Measurements from ENCODE around the gene THAP7.
"Not testable (repeated sequence)": the region's sequence is repeated elsewhere in the genome, so short reads cannot be mapped to it uniquely, and the experiment has no call there.

Gene THAP7

GRCh38 chr22:21012446-21013407 is 10.8 kb upstream of the THAP7 start:
- no peak for DNase-seq

- no peak for DNase-seq
Measured at GRCh38 chr22:21010426-21011113, 8.7 kb upstream of the THAP7 start.

- peak; percentile 81 for DNase-seq
Measured at GRCh38 chr22:21009638-21010425, 7.9 kb upstream of the THAP7 start.

- DNase-seq = not testable (repeated sequence)
Measured at GRCh38 chr22:21009208-21009607, 7.3 kb upstream of the THAP7 start.

GRCh38 chr22:21003782-21004181 is 1.9 kb upstream of the THAP7 start:
- no peak for DNase-seq

- DNase-seq = no peak
Measured at GRCh38 chr22:21000987-21001600, 824 bp downstream of the THAP7 start.

GRCh38 chr22:21000207-21000986 is 1.5 kb downstream of the THAP7 start:
- no peak for DNase-seq

- no peak for DNase-seq
Measured at GRCh38 chr22:20999350-21000206, 2.3 kb downstream of the THAP7 start.

GRCh38 chr22:20998411-20999336 is 3.2 kb downstream of the THAP7 start:
- DNase-seq = no peak

GRCh38 chr22:20997536-20998257 is 4.2 kb downstream of the THAP7 start:
- DNase-seq = no peak

GRCh38 chr22:20996598-20997535 is 5.1 kb downstream of the THAP7 start:
- DNase-seq = no peak

- DNase-seq = no peak
Measured at GRCh38 chr22:20996031-20996410, 5.9 kb downstream of the THAP7 start.

GRCh38 chr22:20995329-20996030 is 6.4 kb downstream of the THAP7 start:
- DNase-seq = no peak

GRCh38 chr22:20994902-20995241 is 7.0 kb downstream of the THAP7 start:
- DNase-seq = no peak

- DNase-seq = no peak
Measured at GRCh38 chr22:20994128-20994901, 7.6 kb downstream of the THAP7 start.

GRCh38 chr22:20993304-20994127 is 8.4 kb downstream of the THAP7 start:
- DNase-seq = no peak
